DOHH2 (cell line): ENCODE measurements around the gene RASA2.

ENCODE experiments used
- H3F3A ChIP-seq: fragments of 200-600 bp; sonication (generic), shearing (Covaris generic); 2 replicates; pipeline ENCODE4 v1.6.0; 2016; ENCODE audit warnings: antibody characterized with exemption, mild to moderate bottlenecking; ENCODE audit not compliant: control insufficient read depth, insufficient read depth
- H3K27ac ChIP-seq: fragments of 200-600 bp; sonication (generic); 2 replicates; pipeline ENCODE4 v1.5.1; 2014; ENCODE audit warnings: low read depth, mild to moderate bottlenecking, low read length, moderate library complexity
- H3K27me3 ChIP-seq: fragments of 200-600 bp; sonication (generic); 2 replicates; pipeline ENCODE4 v1.6.1; 2014; ENCODE audit warnings: mild to moderate bottlenecking, low read length, mixed read lengths; ENCODE audit not compliant: control insufficient read depth
- H3K36me3 ChIP-seq: fragments of 200-600 bp; sonication (generic); 2 replicates; pipeline ENCODE4 v1.6.1; 2014; ENCODE audit warnings: mild to moderate bottlenecking, low read length, moderate library complexity, mixed read lengths; ENCODE audit not compliant: control insufficient read depth
- H3K4me1 ChIP-seq: fragments of 200-600 bp; sonication (generic); 2 replicates; pipeline ENCODE4 v1.6.1; 2014; ENCODE audit warnings: mild to moderate bottlenecking, low read length, mixed read lengths; ENCODE audit not compliant: control insufficient read depth
- H3K4me2 ChIP-seq: fragments of 200-600 bp; sonication (generic); 2 replicates; pipeline ENCODE4 v1.6.0; 2014; ENCODE audit warnings: mild to moderate bottlenecking, low read length, moderate library complexity
- H3K4me3 ChIP-seq: fragments of 200-600 bp; sonication (generic); 2 replicates; pipeline ENCODE4 v1.5.1; 2014; ENCODE audit warnings: mild to moderate bottlenecking, low read length, mixed read lengths
- H3K79me2 ChIP-seq: fragments of 200-600 bp; sonication (generic); 2 replicates; pipeline ENCODE4 v1.6.1; 2014; ENCODE audit warnings: mild to moderate bottlenecking, low read length, mixed read lengths; ENCODE audit not compliant: control insufficient read depth
- H3K9me2 ChIP-seq: fragments of 200-600 bp; sonication (generic); replicated peaks from 2 replicates; pipeline ENCODE4 v1.6.1; 2014; ENCODE audit warnings: mild to moderate bottlenecking, low read length, mixed read lengths; ENCODE audit not compliant: control insufficient read depth
- H3K9me3 ChIP-seq: fragments of 200-600 bp; sonication (generic); 2 replicates; pipeline ENCODE4 v1.6.1; 2014; ENCODE audit warnings: antibody characterized with exemption, low read length, mixed read lengths; ENCODE audit not compliant: control insufficient read depth, insufficient read depth
- H4K20me1 ChIP-seq: fragments of 200-600 bp; sonication (generic); 2 replicates; pipeline ENCODE4 v1.6.0; 2014; ENCODE audit warnings: low read depth, mild to moderate bottlenecking, antibody characterized with exemption, low read length, moderate library complexity; ENCODE audit not compliant: control insufficient read depth, insufficient read depth
- EZH2phosphoT487 ChIP-seq: fragments of 200-600 bp; sonication (generic); IDR thresholded peaks from 2 replicates; pipeline ENCODE4 v1.6.1; 2017; ENCODE audit warnings: borderline replicate concordance, mild to moderate bottlenecking, antibody characterized with exemption, low read length, moderate library complexity, mixed read lengths
- TF ChIP-seq, protein P1 (sequence below): fragments of 200-600 bp; sonication (generic); IDR thresholded peaks from one replicate; pipeline ENCODE4 v1.5.1; 2014; ENCODE audit warnings: antibody characterized with exemption, mild to moderate bottlenecking, low read depth, low read length; ENCODE audit not compliant: poor library complexity, severe bottlenecking

The RASA2 gene

DNA sequence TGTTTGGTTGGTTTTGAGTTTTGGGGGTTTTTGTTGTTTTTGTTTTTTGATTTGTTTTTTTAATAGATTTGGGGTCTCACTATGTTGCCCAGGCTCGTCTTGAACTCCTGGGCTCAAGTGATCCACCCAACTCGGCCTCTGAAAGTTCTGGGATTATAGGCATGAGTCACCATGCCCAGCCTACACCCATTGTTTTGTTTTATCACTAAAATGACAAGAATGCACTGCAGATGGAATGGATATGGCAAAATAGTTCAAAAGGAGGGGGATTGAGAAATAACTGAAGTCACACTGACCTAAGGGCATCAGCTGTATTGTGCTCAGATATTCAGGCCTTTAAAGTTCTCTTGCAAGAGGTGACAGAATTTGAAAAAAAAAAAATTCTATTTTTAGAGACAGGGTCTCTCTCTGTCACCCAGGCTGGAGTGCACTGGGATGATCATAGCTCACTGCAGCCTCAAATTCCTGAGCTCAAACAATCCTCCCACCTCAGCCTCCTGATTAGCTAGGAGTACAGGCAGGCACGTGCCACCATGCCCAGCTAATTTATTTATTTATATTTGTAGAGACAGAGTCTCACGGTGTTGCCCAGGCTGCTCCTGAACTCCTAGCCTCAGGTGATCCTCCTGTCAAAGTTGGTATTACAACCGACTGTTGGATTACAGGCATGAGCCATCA is 4.4 kb upstream of the RASA2 start:
- Histone ChIP-seq H3K27ac (no peak overlapping the region), H3K4me2 (no peak overlapping the region)

DNA sequence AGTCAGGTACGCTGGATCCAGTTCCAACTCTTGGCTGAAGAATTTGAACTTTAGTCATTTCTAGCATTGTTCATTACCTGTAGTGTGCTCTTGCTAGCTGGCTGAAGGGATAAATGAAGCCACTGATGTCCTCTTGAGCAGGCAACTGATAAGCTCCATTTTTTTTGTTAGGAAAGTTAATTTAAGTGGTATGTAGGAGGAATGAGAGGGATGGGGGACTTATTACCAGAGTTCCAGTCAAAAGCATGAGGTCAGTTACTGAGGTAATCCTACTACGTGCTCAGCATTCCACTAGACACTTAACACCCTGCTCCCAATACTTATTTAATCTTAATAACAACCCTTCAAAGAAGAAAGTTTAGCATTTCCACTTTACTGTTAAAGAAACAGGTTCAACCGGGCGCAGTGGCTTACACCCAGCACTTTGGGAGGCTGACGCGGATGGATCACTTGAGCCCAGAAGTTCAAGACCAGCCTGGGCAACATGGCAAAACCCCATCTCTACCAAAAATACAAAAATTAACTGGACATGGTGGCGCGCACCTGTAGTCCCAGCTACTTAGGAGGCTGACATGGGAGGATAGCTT is 2.0 kb upstream of the RASA2 start:
- TF ChIP-seq EZH2phosphoT487 = no peak
- TF ChIP-seq, protein P1, sequence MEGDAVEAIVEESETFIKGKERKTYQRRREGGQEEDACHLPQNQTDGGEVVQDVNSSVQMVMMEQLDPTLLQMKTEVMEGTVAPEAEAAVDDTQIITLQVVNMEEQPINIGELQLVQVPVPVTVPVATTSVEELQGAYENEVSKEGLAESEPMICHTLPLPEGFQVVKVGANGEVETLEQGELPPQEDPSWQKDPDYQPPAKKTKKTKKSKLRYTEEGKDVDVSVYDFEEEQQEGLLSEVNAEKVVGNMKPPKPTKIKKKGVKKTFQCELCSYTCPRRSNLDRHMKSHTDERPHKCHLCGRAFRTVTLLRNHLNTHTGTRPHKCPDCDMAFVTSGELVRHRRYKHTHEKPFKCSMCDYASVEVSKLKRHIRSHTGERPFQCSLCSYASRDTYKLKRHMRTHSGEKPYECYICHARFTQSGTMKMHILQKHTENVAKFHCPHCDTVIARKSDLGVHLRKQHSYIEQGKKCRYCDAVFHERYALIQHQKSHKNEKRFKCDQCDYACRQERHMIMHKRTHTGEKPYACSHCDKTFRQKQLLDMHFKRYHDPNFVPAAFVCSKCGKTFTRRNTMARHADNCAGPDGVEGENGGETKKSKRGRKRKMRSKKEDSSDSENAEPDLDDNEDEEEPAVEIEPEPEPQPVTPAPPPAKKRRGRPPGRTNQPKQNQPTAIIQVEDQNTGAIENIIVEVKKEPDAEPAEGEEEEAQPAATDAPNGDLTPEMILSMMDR = no peak
- Histone ChIP-seq H3K27me3 (no peaks in the 10 kb centered on the region), H3K4me1 (peaks cover 51% of the 10 kb centered on the region), H3K79me2 (peaks cover 28% of the 10 kb centered on the region), H3F3A (peaks cover 18% of the 10 kb centered on the region), H3K9me3 (no peaks in the 10 kb centered on the region), H3K27ac (peak overlapping the region; percentile 76), H3K36me3 (peaks cover 12% of the 10 kb centered on the region), H3K4me3 (peak overlapping the region; percentile 71; the same call in 1 of the 2 replicates), H4K20me1 (peaks cover 8% of the 10 kb centered on the region; the same call in 1 of the 2 replicates), H3K9me2 (no peaks in the 10 kb centered on the region), H3K4me2 (peak overlapping the region; percentile 79)

More for the DNA sequence above, 4.4 kb upstream of the RASA2 start:
- Histone ChIP-seq H3K4me3 (no peak overlapping the region), H3K9me2 (no peaks in the 10 kb centered on the region), H3K4me1 (peaks cover 38% of the 10 kb centered on the region), H3K27me3 (no peaks in the 10 kb centered on the region), H3K79me2 (peaks cover 4% of the 10 kb centered on the region), H3K36me3 (no peaks in the 10 kb centered on the region), H3K9me3 (no peaks in the 10 kb centered on the region), H4K20me1 (no peaks in the 10 kb centered on the region), H3F3A (peaks cover 12% of the 10 kb centered on the region)
- TF ChIP-seq EZH2phosphoT487 = no peak
- TF ChIP-seq, protein P1 = no peak

DNA sequence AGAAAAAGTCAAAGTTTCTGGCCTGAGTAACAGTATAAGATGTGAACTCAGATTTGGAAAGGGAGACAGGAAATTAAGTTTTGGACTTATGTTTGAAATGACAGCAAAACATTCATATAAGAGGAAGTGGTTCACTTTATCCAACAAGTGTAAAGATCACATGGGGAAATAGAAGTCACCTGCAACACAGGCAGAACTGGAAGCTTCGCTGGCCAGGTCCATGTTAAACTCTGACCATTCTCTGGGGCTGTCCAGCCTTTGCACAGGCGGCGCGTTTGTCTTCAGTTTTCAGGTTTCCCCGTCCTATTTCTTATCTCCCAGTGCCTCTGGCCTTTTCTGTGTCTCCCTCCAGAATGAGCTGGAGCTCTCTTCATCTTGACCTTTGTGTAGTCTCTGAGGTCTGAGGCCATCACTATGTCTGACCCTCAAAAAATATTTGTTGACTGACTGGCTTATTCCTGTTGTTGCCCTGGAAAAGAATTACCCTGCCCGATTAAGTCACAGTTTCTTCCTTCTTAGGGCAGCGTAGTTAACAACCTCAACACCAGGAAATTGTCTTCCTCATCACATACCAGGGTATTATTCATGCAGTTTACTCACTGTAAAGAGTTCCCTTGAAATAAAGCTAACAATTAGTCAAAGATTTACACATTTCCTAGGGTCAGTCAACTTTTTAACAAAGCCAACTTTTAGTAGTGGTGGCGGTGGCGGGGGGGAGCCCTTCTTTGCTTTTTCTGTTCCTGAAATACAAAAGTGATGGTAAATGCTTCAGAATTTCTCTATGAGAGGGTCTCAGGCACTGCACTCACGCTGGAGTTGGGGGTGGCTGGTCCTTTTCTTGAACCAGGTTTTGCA is 959 bp upstream of the RASA2 start:
- peaks cover 18% of the 10 kb centered on the region for H3F3A ChIP-seq
- no peak for TF ChIP-seq EZH2phosphoT487
- TF ChIP-seq, protein P1 = no peak
- H3K4me1 ChIP-seq = peaks cover 53% of the 10 kb centered on the region
- peak overlapping the region; percentile 76 for H3K27ac ChIP-seq
- H3K9me3 ChIP-seq = no peaks in the 10 kb centered on the region
- peaks cover 21% of the 10 kb centered on the region for H3K36me3 ChIP-seq
- peak overlapping the region; percentile 79 for H3K4me2 ChIP-seq
- peaks cover 11% of the 10 kb centered on the region; the same call in 1 of the 2 replicates for H4K20me1 ChIP-seq
- peaks cover 38% of the 10 kb centered on the region for H3K79me2 ChIP-seq
- H3K27me3 ChIP-seq = no peaks in the 10 kb centered on the region
- H3K4me3 ChIP-seq = peak overlapping the region; percentile 71
- no peaks in the 10 kb centered on the region for H3K9me2 ChIP-seq
